PFSK-1 (cell line): ENCODE results near the gene JADE2.

ENCODE experiments used
- POLR2AphosphoS5 ChIP-seq: IDR thresholded peaks from 2 replicates; pipeline ENCODE4 v1.6.1; 2012; ENCODE audit warnings: low read depth, mild to moderate bottlenecking, control low read depth, low read length, moderate library complexity
- SIN3A ChIP-seq: IDR thresholded peaks from 2 replicates; pipeline ENCODE4 v1.6.1; 2012; ENCODE audit warnings: mild to moderate bottlenecking, low read length, moderate library complexity, borderline replicate concordance; ENCODE audit not compliant: insufficient read depth
- TAF1 ChIP-seq: IDR thresholded peaks from 2 replicates; pipeline ENCODE4 v1.6.1; 2012; ENCODE audit warnings: low read length, control low read depth, borderline replicate concordance; ENCODE audit not compliant: insufficient read depth

GRCh38 chr5:134569758-134570364 lies 44.4 kb downstream of the JADE2 start:
- TF ChIP-seq POLR2AphosphoS5 = no peak
- TF ChIP-seq TAF1 = no peak
- TF ChIP-seq SIN3A = no peak
